Prostate gland (tissue), 2 donors: ENCODE measurements around the gene MESP2. TPM values are rescaled to one million over a fixed set of nuclear protein-coding genes. Genes with fewer than 3 reads are reported as not detected.

ENCODE experiments used
- DNase-seq: peaks from one replicate; pipeline ENCODE4 v3.0.0-alpha.2; 2019; ENCODE audit warnings: low spot score
- H3K27ac ChIP-seq, 2 donors: fragments of 200-600 bp; sonication (generic); 2 replicates each; pipeline ENCODE4 v1.5.1; 2017 to 2019
- H3K27me3 ChIP-seq: fragments of 200-600 bp; sonication (generic); replicated peaks from 2 replicates; pipeline ENCODE4 v1.5.1; 2019; ENCODE audit not compliant: insufficient read depth
- H3K36me3 ChIP-seq, 2 donors: fragments of 200-600 bp; sonication (generic); 1 replicate in 1 of 2; 2 replicates in 1 of 2; pipeline versions ENCODE4 v1.5.1 to v1.8.1; 2017 to 2019
- H3K4me1 ChIP-seq: fragments of 200-600 bp; sonication (generic); replicated peaks from 2 replicates; pipeline ENCODE4 v1.5.1; 2019
- H3K4me3 ChIP-seq, 2 donors: fragments of 200-600 bp; sonication (generic); 2 replicates each; pipeline ENCODE4 v1.5.1; 2017 to 2019
- H3K9me3 ChIP-seq: fragments of 200-600 bp; sonication (generic); 2 replicates; pipeline ENCODE4 v1.5.1; 2017
- POLR2A ChIP-seq: fragments of 450-650 bp; IDR thresholded peaks from one replicate; pipeline ENCODE4 v1.6.1; 2016; ENCODE audit warnings: antibody characterized with exemption, mild to moderate bottlenecking
- POLR2AphosphoS5 ChIP-seq: sonication (generic); formaldehyde crosslinking; IDR thresholded peaks from one replicate; pipeline ENCODE4 v1.6.1; 2017; ENCODE audit warnings: antibody characterized with exemption
- WGBS: methylation state at CpG from one replicate; pipeline ENCODE4 v1.1.5; 2018; 5-methylcytosine and 5-hydroxymethylcytosine counted together
- intact Hi-C: fragments of 100-400 bp; cut with DNase I; formaldehyde crosslinking; loops from one replicate; pipeline ENCODE4 v1.14.2; 2022
- total RNA-seq, 2 donors: library from RNA; depleted of rRNA; stranded (reverse); fragments of >200 nt; gene quantifications; one replicate each; pipeline ENCODE4 v1.1.0, GENCODE V29; 2016
- TF ChIP-seq, protein P1 (sequence below), 4 experiments: fragments of 200-600 bp in 2 of 4; fragments of 450-650 bp in 2 of 4; sonication (generic) in 2 of 4; IDR thresholded peaks; 1 replicate in 3 of 4; 2 replicates in 1 of 4; pipeline ENCODE4 v1.5.1; 2016 to 2019; ENCODE audit warnings: antibody characterized with exemption in 4 of 4, mild to moderate bottlenecking in 2 of 4, moderate library complexity in 2 of 4

The MESP2 gene, protein sequence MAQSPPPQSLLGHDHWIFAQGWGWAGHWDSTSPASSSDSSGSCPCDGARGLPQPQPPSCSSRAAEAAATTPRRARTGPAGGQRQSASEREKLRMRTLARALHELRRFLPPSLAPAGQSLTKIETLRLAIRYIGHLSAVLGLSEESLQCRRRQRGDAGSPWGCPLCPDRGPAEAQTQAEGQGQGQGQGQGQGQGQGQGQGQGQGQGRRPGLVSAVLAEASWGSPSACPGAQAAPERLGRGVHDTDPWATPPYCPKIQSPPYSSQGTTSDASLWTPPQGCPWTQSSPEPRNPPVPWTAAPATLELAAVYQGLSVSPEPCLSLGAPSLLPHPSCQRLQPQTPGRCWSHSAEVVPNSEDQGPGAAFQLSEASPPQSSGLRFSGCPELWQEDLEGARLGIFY
- 1 to 10 TPM in 1 of 2 donors, not detected in 1; 1.4 TPM for total RNA-seq

DNA sequence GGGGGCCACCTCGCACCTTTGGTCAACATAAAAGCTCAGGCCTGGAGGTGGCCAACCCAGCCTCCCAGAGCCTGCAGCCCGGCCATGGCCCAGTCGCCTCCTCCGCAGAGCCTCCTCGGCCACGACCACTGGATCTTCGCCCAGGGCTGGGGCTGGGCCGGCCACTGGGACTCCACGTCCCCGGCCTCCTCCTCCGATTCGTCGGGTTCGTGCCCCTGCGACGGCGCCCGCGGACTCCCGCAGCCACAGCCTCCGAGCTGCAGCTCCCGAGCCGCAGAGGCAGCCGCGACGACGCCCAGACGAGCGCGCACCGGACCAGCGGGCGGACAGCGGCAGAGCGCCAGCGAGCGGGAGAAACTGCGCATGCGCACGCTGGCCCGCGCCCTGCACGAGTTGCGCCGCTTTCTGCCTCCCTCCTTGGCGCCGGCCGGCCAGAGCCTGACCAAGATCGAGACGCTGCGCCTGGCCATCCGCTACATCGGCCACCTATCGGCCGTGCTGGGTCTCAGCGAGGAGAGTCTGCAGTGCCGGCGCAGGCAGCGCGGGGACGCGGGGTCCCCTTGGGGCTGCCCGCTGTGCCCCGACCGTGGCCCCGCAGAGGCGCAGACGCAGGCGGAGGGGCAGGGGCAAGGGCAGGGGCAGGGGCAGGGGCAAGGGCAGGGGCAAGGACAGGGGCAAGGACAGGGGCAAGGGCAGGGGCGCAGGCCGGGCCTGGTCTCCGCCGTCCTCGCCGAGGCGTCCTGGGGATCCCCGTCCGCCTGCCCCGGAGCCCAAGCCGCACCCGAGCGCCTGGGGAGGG is at the start of gene MESP2:
Gene MESP2, plus strand, starts transcription at position 59 of the 799 bp plus-strand sequence. Its CDS starts 26 bp downstream, at position 85.
- 8% methylated on average over 60 of the region's 82 CpGs for WGBS
- Histone ChIP-seq H3K4me1 (peaks cover 11% of the 10 kb centered on the region), H3K4me3 (peak within 1 kb of the TSS; percentile 20 to 28), H3K9me3 (no peaks in the 10 kb centered on the region), H3K27ac (peak within 1 kb of the TSS; percentile 57 to 77), H3K36me3 (no peaks in the 10 kb centered on the region), H3K27me3 (no peaks in the 10 kb centered on the region)
- peak; percentile 66 for DNase-seq
- intact Hi-C loops = no loop called here
- TF ChIP-seq POLR2A = peak; percentile 44
- TF ChIP-seq, protein P1, sequence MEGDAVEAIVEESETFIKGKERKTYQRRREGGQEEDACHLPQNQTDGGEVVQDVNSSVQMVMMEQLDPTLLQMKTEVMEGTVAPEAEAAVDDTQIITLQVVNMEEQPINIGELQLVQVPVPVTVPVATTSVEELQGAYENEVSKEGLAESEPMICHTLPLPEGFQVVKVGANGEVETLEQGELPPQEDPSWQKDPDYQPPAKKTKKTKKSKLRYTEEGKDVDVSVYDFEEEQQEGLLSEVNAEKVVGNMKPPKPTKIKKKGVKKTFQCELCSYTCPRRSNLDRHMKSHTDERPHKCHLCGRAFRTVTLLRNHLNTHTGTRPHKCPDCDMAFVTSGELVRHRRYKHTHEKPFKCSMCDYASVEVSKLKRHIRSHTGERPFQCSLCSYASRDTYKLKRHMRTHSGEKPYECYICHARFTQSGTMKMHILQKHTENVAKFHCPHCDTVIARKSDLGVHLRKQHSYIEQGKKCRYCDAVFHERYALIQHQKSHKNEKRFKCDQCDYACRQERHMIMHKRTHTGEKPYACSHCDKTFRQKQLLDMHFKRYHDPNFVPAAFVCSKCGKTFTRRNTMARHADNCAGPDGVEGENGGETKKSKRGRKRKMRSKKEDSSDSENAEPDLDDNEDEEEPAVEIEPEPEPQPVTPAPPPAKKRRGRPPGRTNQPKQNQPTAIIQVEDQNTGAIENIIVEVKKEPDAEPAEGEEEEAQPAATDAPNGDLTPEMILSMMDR (IDR thresholded peaks at IDR 0.05) = peak in 2 of 4 experiments; percentile 46 to 51
- peak; percentile 76 for TF ChIP-seq POLR2AphosphoS5

DNA sequence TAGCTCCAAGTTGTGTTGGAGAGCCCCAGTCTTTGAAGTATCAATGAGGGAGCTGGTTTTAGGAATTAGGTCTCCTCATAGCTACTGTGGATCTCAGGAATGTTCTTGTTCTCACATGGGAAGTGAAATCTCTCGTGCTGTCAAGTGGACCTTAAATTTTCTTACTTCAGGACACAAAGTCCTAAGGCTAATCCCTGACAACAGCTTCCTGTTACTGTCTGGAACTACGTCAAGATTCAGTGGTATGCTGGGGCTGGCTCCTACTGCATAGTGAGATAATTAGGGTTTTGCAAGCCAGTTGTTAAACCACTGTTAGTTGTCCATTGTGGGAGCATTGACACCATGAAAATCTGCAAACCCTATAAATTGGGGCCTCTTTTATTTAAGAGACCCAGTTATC is 47.9 kb upstream of the MESP2 start:
- Histone ChIP-seq H3K9me3 (no peaks in the 10 kb centered on the region), H3K27ac (no peak overlapping the region), H3K4me3 (no peak overlapping the region), H3K27me3 (no peaks in the 10 kb centered on the region), H3K4me1 (no peaks in the 10 kb centered on the region), H3K36me3 (no peaks in the 10 kb centered on the region)
- 22% methylated on average over 2 of the region's 2 CpGs for WGBS
- no peak for DNase-seq
- intact Hi-C loops = loop anchor here (5.0 kb wide), 1 partner anchor 46 kb away; no protein-coding TSS in a partner anchor
- TF ChIP-seq POLR2AphosphoS5 = peak; percentile 55
- TF ChIP-seq POLR2A = no peak
- TF ChIP-seq, protein P1 (IDR thresholded peaks at IDR 0.05) = no peak

DNA sequence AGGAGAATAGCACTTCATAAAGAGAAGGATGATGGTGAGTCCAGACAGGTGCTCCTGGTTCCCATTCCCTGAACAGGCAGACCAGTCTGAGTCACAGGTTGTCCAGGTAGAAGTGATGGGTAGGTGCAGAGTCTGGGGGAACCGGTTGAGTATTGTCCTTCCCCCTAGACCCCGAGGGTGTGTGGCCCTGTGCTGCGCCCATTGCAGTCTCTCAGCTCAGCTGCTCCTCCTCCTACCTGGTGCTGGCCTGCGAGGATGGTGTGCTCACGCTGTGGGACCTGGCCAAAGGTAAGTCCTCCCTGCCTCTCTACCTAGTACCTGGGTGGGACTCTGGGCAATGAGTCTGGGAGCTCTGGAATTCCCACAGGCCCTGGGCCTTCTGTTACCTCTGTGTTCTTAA is 44.9 kb upstream of the MESP2 start:
- Histone ChIP-seq H3K27me3 (no peaks in the 10 kb centered on the region), H3K4me3 (no peak overlapping the region), H3K36me3 (no peaks in the 10 kb centered on the region), H3K4me1 (no peaks in the 10 kb centered on the region), H3K9me3 (no peaks in the 10 kb centered on the region), H3K27ac (no peak overlapping the region)
- intact Hi-C loops = no loop called here
- TF ChIP-seq POLR2A (no peak), POLR2AphosphoS5 (no peak)
- TF ChIP-seq, protein P1 (IDR thresholded peaks at IDR 0.05) = no peak
- no peak for DNase-seq
- WGBS = 88% methylated on average over 5 of the region's 5 CpGs

DNA sequence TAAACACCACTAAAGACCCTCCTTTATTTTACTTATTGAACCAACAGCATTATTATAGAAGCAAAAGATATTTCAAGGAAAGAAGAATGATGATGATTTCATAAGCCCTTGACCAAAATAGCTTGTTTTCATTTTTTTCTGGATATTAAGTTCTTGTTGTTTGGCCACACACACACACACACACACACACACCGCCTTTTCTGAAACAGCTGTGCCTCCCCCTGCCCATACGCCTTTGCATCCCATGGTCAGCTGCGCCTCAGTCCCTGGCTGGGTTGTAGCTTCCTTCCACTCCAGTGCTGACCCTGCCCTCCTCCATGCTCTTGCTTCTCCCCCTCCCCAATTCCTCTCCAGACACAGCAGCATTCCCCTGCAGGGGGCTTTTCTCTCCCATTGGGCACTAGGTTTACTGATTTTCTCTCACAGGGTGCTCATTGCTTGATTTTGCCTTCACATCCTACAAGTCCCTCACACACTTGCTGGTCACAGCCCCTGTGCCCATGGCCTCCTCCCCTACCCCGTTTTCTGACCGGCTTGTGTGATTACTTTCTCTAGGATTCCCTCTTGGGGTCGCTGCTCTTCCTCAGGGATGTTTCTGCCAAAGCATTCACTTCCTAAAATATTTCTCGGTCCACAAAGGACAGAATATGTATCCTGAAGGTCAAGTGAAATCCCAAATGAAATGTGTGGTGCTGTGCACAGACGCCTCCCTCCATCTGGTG is 43.5 kb upstream of the MESP2 start:
- intact Hi-C loops = no loop called here
- no peak for DNase-seq
- H3K9me3 ChIP-seq = no peaks in the 10 kb centered on the region

More for the DNA sequence above, 43.5 kb upstream of the MESP2 start:
- Histone ChIP-seq H3K36me3 (no peaks in the 10 kb centered on the region), H3K27ac (no peak overlapping the region), H3K27me3 (no peaks in the 10 kb centered on the region), H3K4me3 (no peak overlapping the region), H3K4me1 (no peaks in the 10 kb centered on the region)
- WGBS = 57% methylated on average over 8 of the region's 8 CpGs
- no peak for TF ChIP-seq POLR2AphosphoS5
- TF ChIP-seq, protein P1 (IDR thresholded peaks at IDR 0.05) = no peak
- no peak for TF ChIP-seq POLR2A
